ENCODE data around the gene UBL7.
"Not testable (repeated sequence)": the region's sequence is repeated elsewhere in the genome, so short reads cannot be mapped to it uniquely, and the experiment has no call there.

Gene UBL7

GRCh38 chr15:74463634-74464033 is 2.7 kb upstream of the UBL7 start:
- no peak for DNase-seq

- no peak for DNase-seq
These were observed 1.0 kb upstream of the UBL7 start for GRCh38 chr15:74461847-74462511.

- no peak for DNase-seq
These were observed 662 bp downstream of the UBL7 start for GRCh38 chr15:74460298-74460697.

GRCh38 chr15:74459798-74460197 is 1.2 kb downstream of the UBL7 start:
- DNase-seq: not testable (repeated sequence)

GRCh38 chr15:74458473-74458872 is 2.5 kb downstream of the UBL7 start:
- no peak for DNase-seq

GRCh38 chr15:74457036-74457435 is 3.9 kb downstream of the UBL7 start:
- not testable (repeated sequence) for DNase-seq

- DNase-seq: no peak
These were observed 6.0 kb downstream of the UBL7 start for GRCh38 chr15:74454764-74455500.

- no peak for DNase-seq
These were observed 6.8 kb downstream of the UBL7 start for GRCh38 chr15:74453925-74454763.

GRCh38 chr15:74451861-74452835 is 8.8 kb downstream of the UBL7 start:
- no peak for DNase-seq

GRCh38 chr15:74451322-74451721 is 9.6 kb downstream of the UBL7 start:
- no peak for DNase-seq

GRCh38 chr15:74449643-74450205 is 11.2 kb downstream of the UBL7 start:
- no peak for DNase-seq

- DNase-seq: no peak
These were observed 11.9 kb downstream of the UBL7 start for GRCh38 chr15:74449095-74449494.

- DNase-seq: no peak
These were observed 14.9 kb downstream of the UBL7 start for GRCh38 chr15:74445816-74446763.

GRCh38 chr15:74444106-74445062 is 16.6 kb downstream of the UBL7 start:
- no peak for DNase-seq

GRCh38 chr15:74443100-74443909 is 17.7 kb downstream of the UBL7 start:
- DNase-seq: no peak

GRCh38 chr15:74442604-74443003 is 18.4 kb downstream of the UBL7 start:
- DNase-seq: no peak

- no peak for DNase-seq
These were observed 18.9 kb downstream of the UBL7 start for GRCh38 chr15:74442063-74442462.

GRCh38 chr15:74441248-74441941 is 19.6 kb downstream of the UBL7 start:
- no peak for DNase-seq
